ENCODE measurements around the gene IGSF3. TPM values are rescaled to one million over a fixed set of nuclear protein-coding genes. Genes with fewer than 3 reads are reported as not detected.

IGSF3 gene
- total and polyA plus RNA-seq, 7 donors = 1.8 to 10.2 (median 5.3) TPM

DNA sequence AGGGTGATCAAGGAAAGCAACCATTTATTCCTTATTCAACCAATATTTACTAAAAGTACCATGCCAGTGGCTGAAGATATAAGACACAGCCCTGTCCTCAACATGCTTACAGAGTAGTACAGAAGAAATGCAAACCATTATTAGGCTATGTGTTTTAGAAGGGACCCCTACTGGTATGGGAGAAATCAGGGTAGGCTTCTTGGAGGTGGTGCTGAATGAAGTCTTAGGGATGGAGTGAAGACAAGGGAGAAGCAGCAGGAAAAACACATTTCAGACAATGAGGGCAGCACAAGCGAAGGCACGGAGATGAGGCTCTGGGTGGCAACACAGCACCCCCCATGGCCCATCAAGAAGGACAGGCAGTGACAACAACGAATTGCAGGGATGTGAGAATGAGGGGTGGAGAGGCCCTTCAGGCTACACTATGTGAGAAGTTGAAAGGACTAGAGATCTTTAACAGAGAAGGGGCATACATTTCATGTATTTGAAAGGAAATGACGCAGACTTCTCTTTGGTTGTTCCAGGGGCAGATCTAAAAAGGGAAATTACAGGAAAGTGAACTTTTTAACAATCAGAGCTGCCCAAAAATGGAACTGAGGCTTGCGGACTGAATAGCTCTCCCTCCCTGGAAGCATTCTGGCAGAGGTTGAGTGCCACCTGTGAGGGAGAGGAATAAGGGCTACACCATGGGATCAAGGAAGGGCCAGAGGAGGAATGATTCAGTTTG, 79.9 kb downstream of the IGSF3 start:
- Histone ChIP-seq H3K4me3 (no peak overlapping the region), H3K27me3 (no peaks in the 10 kb centered on the region), H3K27ac (no peak overlapping the region), H3K36me3 (no peaks in the 10 kb centered on the region), H3K9me3 (no peaks in the 10 kb centered on the region), H3K4me1 (no peaks in the 10 kb centered on the region)
- WGBS, 2 donors = 79 to 92% methylated on average over 5 of the region's 5 CpGs
- intact Hi-C loops (cut with DNase I) = no loop called here
- DNase-seq = no peak
- no peak for TF ChIP-seq EP300 (IDR thresholded peaks at IDR 0.05)
- TF ChIP-seq, protein P1, sequence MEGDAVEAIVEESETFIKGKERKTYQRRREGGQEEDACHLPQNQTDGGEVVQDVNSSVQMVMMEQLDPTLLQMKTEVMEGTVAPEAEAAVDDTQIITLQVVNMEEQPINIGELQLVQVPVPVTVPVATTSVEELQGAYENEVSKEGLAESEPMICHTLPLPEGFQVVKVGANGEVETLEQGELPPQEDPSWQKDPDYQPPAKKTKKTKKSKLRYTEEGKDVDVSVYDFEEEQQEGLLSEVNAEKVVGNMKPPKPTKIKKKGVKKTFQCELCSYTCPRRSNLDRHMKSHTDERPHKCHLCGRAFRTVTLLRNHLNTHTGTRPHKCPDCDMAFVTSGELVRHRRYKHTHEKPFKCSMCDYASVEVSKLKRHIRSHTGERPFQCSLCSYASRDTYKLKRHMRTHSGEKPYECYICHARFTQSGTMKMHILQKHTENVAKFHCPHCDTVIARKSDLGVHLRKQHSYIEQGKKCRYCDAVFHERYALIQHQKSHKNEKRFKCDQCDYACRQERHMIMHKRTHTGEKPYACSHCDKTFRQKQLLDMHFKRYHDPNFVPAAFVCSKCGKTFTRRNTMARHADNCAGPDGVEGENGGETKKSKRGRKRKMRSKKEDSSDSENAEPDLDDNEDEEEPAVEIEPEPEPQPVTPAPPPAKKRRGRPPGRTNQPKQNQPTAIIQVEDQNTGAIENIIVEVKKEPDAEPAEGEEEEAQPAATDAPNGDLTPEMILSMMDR (IDR thresholded peaks at IDR 0.05) = no peak
- no peak for TF ChIP-seq POLR2AphosphoS5 (IDR thresholded peaks at IDR 0.05)
- no peak for TF ChIP-seq POLR2A (IDR thresholded peaks at IDR 0.05)

DNA sequence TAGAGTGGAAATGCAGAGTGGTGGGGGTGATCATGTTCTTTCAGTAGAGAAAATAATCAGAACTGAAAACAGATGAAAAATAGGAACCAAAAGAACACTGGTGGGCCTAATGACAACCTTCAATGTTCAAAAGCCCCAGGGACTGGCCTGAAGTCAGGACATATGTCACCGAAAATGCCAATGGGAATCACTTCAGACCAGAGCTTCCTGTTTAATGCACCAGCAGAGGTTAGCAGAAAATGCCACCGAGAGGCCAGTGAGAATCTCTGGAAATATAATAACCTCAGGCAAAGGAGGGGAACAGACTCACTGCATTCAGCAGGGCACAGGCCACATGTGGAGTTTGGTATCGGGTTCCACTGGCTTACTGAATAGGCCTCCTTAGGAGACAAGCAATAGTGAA, 80.8 kb downstream of the IGSF3 start:
- H3K27me3 ChIP-seq = no peaks in the 10 kb centered on the region
- no peaks in the 10 kb centered on the region for H3K36me3 ChIP-seq
- intact Hi-C loops (cut with DNase I) = no loop called here
- H3K4me1 ChIP-seq = no peaks in the 10 kb centered on the region
- WGBS, 2 donors = 84 to 92% methylated on average over 3 of the region's 3 CpGs
- TF ChIP-seq POLR2A (IDR thresholded peaks at IDR 0.05) (no peak), EP300 (IDR thresholded peaks at IDR 0.05) (no peak), POLR2AphosphoS5 (IDR thresholded peaks at IDR 0.05) (no peak)
- TF ChIP-seq, protein P1 (IDR thresholded peaks at IDR 0.05) = no peak
- no peak overlapping the region for H3K27ac ChIP-seq
- H3K4me3 ChIP-seq = no peak overlapping the region
- no peak for DNase-seq
- H3K9me3 ChIP-seq = no peaks in the 10 kb centered on the region

DNA sequence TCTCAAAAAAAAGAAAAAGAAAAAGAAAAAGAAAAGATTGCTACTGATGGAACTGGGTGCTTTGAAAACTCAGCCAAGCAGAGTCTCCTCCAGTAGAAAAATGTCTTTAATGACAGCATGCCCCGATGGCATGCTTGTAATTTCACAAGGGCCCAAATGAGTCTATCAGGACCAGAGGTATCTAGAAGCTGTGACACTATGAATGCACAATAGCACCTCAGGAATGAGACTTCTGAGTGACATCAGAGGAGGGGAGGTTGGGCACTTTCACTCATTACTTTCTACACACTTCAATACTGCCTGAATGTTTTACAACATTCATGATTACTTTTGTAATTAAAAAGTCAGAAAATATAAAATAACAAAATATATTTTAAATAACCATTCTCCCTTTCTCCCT, 81.6 kb downstream of the IGSF3 start:
- no peak for DNase-seq
- no peaks in the 10 kb centered on the region for H3K27me3 ChIP-seq
- H3K4me1 ChIP-seq = no peaks in the 10 kb centered on the region
- H3K4me3 ChIP-seq = no peak overlapping the region
- H3K36me3 ChIP-seq = no peaks in the 10 kb centered on the region
- H3K27ac ChIP-seq = no peak overlapping the region
- WGBS, 2 donors = 83 to 87% methylated on average over 1 of the region's 1 CpG
- no peaks in the 10 kb centered on the region for H3K9me3 ChIP-seq
- TF ChIP-seq, protein P1 (IDR thresholded peaks at IDR 0.05) = no peak
- TF ChIP-seq POLR2A (IDR thresholded peaks at IDR 0.05) = no peak
- TF ChIP-seq POLR2AphosphoS5 (IDR thresholded peaks at IDR 0.05) = no peak
- intact Hi-C loops (cut with DNase I) = no loop called here

DNA sequence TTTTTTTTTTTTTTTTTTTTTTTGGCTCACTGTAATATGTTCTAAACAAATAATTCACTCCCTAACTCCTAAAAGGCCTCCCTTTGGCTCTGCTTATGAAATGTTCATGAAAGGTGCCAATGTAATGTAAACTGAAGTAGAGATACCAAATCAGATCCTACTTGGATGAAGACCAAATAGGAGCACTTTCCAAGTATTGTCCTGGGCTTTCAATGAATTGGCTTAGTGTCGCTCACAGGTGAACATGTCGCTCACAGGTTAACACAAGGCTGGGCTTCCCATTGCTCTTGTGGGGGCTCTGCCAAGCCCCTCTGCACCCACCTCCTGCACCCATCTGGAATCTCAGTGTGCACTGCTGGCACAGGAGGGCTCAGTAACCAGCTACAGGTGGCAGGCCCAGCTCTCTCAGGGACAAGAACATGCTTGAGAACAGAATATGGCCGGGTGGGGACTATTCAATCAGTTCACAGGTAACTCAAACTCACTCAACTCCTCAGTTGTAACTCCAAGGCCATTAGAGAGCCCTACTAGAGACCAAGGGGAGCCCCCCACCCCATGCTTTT, 86.1 kb downstream of the IGSF3 start:
- no peak for DNase-seq
- 61 to 88% methylated on average over 3 of the region's 3 CpGs for WGBS, 2 donors
- Histone ChIP-seq H3K27me3 (no peaks in the 10 kb centered on the region), H3K4me3 (no peak overlapping the region), H3K4me1 (no peaks in the 10 kb centered on the region), H3K9me3 (no peaks in the 10 kb centered on the region), H3K36me3 (no peaks in the 10 kb centered on the region), H3K27ac (no peak overlapping the region)
- TF ChIP-seq EP300 (IDR thresholded peaks at IDR 0.05) = no peak
- no peak for TF ChIP-seq POLR2AphosphoS5 (IDR thresholded peaks at IDR 0.05)
- TF ChIP-seq, protein P1 (IDR thresholded peaks at IDR 0.05) = no peak
- no peak for TF ChIP-seq POLR2A (IDR thresholded peaks at IDR 0.05)
- intact Hi-C loops (cut with DNase I) = no loop called here

All from sigmoid colon (tissue), 7 donors.